Choroid plexus epithelial cell (primary cell): ENCODE measurements around the gene CYP1B1.
"Not testable (repeated sequence)": the region's sequence is repeated elsewhere in the genome, so short reads cannot be mapped to it uniquely, and the experiment has no call there.

Experiments used
- DNase-seq: peaks from one replicate; pipeline ENCODE4 v3.0.0-alpha.2; 2010; ENCODE audit warnings: low read depth
- H3K4me3 ChIP-seq: 2 replicates; pipeline ENCODE4 v1.5.1; 2011; ENCODE audit warnings: low read depth, mild to moderate bottlenecking, control low read depth, low read length, moderate library complexity
- CTCF ChIP-seq: conservative IDR thresholded peaks from 2 replicates; pipeline ENCODE4 v1.5.1; 2011; ENCODE audit warnings: low read depth, mild to moderate bottlenecking, control low read depth, inconsistent platforms, low read length, moderate library complexity

Gene CYP1B1

GRCh38 chr2:38029512-38029911, 46.4 kb downstream of the CYP1B1 start:
- TF ChIP-seq CTCF, result no peak
- no peak overlapping the region for H3K4me3 ChIP-seq
- no peak for DNase-seq

GRCh38 chr2:38028829-38029228, 47.1 kb downstream of the CYP1B1 start:
- H3K4me3 ChIP-seq, result no peak overlapping the region
- DNase-seq, result no peak
- TF ChIP-seq CTCF, result no peak

GRCh38 chr2:38026846-38027245, 49.1 kb downstream of the CYP1B1 start:
- TF ChIP-seq CTCF, result no peak
- no peak for DNase-seq
- no peak overlapping the region for H3K4me3 ChIP-seq

GRCh38 chr2:38021589-38021988, 54.4 kb downstream of the CYP1B1 start:
- H3K4me3 ChIP-seq, result no peak overlapping the region
- TF ChIP-seq CTCF, result no peak
- no peak for DNase-seq

- not testable (repeated sequence) for H3K4me3 ChIP-seq, DNase-seq
Measured at GRCh38 chr2:38020359-38021069, 55.4 kb downstream of the CYP1B1 start.

- TF ChIP-seq CTCF, result no peak
- no peak overlapping the region for H3K4me3 ChIP-seq
- DNase-seq, result no peak
Measured at GRCh38 chr2:38017836-38018235, 58.1 kb downstream of the CYP1B1 start.
